GM20431 (cell line): ENCODE measurements around the gene ESRRA.

Experiments
- in situ Hi-C: fragments of 300-500 bp; cut with MseI, MboI; formaldehyde crosslinking; loops from one replicate; pipeline ENCODE4 v1.15.0; 2020; ENCODE audit warnings: low sequenced_read_pairs; ENCODE audit not compliant: unreplicated experiment

ESRRA gene

GRCh38 chr11:64360448-64360921 is 55.2 kb downstream of the ESRRA start:
- in situ Hi-C loops: no loop called here

DNA sequence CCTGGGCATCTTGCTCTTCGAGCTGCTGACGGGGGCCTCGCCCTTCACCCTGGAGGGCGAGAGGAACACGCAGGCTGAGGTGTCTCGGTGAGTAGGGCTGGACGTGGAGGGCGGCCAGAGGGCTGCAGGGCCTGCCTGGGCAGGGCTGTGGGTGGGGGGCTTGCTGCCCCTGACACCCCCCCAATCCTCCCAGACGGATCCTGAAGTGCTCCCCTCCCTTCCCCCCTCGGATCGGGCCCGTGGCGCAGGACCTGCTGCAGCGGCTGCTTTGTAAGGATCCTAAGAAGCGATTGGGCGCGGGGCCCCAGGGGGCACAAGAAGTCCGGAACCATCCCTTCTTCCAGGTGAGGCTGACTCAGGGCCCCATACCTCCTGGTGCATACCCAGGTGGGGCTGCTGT is 56.3 kb downstream of the ESRRA start:
- in situ Hi-C loops: no loop called here

DNA sequence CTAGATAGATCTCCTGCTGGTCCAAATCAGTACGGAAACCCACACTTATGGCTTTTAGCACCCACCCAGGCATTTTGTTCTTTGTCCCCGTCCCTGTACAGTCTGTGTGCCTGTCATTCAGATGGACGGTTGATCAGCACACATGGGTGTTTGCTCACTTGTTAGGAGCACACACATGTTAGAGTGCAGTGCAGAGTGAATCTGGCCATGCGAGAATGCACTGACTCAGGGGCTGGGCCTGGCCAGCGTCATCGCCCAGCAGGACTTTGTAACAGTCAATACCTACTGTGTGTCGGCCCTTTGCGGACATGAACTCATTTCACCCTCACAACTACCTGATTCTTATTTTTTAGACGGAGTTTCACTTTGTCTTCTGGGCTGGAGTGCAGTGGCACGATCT is 57.0 kb downstream of the ESRRA start:
- in situ Hi-C loops: no loop called here

- in situ Hi-C loops: no loop called here
These were observed 59.1 kb downstream of the ESRRA start for GRCh38 chr11:64364435-64364834.

- in situ Hi-C loops: no loop called here
These were observed 59.6 kb downstream of the ESRRA start for GRCh38 chr11:64364911-64365310.
